Esophagus muscularis mucosa (tissue), 3 donors: ENCODE results near the gene CAPN1.

Experiments used
- POLR2A ChIP-seq: fragments of 450-650 bp; IDR thresholded peaks from one replicate; pipeline ENCODE4 v1.6.1; 2017; ENCODE audit warnings: antibody characterized with exemption, moderate library complexity, mild to moderate bottlenecking, low read depth
- TF ChIP-seq, protein P1 (sequence below), 3 experiments: fragments of 200-600 bp in 2 of 3; fragments of 450-650 bp in 1 of 3; sonication (generic) in 2 of 3; IDR thresholded peaks; one replicate each; pipeline ENCODE4 v1.5.1; 2017 to 2019; ENCODE audit warnings: antibody characterized with exemption in 3 of 3, mild to moderate bottlenecking in 2 of 3, moderate library complexity in 1 of 3

DNA sequence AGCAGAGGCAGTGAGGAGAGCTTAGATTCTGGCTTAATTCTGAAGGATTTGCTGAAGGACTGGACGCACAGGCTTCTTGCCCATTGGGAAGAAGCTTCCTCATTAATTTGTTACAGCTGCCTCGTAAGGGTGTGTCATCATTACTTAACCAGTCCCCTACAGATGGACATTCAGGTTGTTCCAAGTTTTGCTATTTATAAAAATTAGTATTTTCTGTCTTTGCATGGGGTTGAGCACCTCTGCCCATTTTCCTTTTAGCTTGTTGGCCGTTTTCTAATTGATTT, 38.1 kb downstream of the CAPN1 start:
- no peak for TF ChIP-seq POLR2A
- TF ChIP-seq, protein P1, sequence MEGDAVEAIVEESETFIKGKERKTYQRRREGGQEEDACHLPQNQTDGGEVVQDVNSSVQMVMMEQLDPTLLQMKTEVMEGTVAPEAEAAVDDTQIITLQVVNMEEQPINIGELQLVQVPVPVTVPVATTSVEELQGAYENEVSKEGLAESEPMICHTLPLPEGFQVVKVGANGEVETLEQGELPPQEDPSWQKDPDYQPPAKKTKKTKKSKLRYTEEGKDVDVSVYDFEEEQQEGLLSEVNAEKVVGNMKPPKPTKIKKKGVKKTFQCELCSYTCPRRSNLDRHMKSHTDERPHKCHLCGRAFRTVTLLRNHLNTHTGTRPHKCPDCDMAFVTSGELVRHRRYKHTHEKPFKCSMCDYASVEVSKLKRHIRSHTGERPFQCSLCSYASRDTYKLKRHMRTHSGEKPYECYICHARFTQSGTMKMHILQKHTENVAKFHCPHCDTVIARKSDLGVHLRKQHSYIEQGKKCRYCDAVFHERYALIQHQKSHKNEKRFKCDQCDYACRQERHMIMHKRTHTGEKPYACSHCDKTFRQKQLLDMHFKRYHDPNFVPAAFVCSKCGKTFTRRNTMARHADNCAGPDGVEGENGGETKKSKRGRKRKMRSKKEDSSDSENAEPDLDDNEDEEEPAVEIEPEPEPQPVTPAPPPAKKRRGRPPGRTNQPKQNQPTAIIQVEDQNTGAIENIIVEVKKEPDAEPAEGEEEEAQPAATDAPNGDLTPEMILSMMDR (IDR thresholded peaks at IDR 0.05) = no peak
